KMS-11 (cell line): ENCODE results near the gene NRXN3.

Source experiments
- H2AFZ ChIP-seq: fragments of 200-600 bp; sonication (generic); 2 replicates; pipeline ENCODE4 v1.6.1; 2016; ENCODE audit warnings: antibody characterized with exemption, mixed run types, low read depth
- H3K27ac ChIP-seq: fragments of 200-600 bp; sonication (generic); 2 replicates; pipeline ENCODE4 v1.6.1; 2016; ENCODE audit warnings: mild to moderate bottlenecking, mixed run types
- H3K27me3 ChIP-seq: fragments of 200-600 bp; sonication (generic); 2 replicates; pipeline ENCODE4 v1.6.1; 2017; ENCODE audit warnings: mild to moderate bottlenecking, low read depth, mixed run types, moderate library complexity; ENCODE audit not compliant: insufficient read depth
- H3K36me3 ChIP-seq: fragments of 200-600 bp; sonication (generic); 2 replicates; pipeline ENCODE4 v1.6.1; 2017; ENCODE audit warnings: mild to moderate bottlenecking, mixed run types; ENCODE audit not compliant: insufficient read depth
- H3K4me1 ChIP-seq: fragments of 200-600 bp; sonication (generic); 2 replicates; pipeline ENCODE4 v1.6.1; 2016; ENCODE audit warnings: mild to moderate bottlenecking, low read depth, mixed run types; ENCODE audit not compliant: poor library complexity, severe bottlenecking
- H3K4me2 ChIP-seq: fragments of 200-600 bp; sonication (generic); 2 replicates; pipeline ENCODE4 v1.7.0; 2016; ENCODE audit warnings: mild to moderate bottlenecking, mixed run types
- H3K4me3 ChIP-seq: fragments of 200-600 bp; sonication (generic); IDR thresholded peaks from 2 replicates; pipeline ENCODE4 v1.6.1; 2017; ENCODE audit warnings: low read depth, low read length, mixed read lengths; ENCODE audit not compliant: insufficient read depth
- H3K79me2 ChIP-seq: fragments of 200-600 bp; sonication (generic); 2 replicates; pipeline ENCODE4 v1.6.1; 2016; ENCODE audit warnings: low read depth, mixed run types; ENCODE audit not compliant: insufficient read depth
- H3K9ac ChIP-seq: fragments of 200-600 bp; sonication (generic); 2 replicates; pipeline ENCODE4 v1.6.1; 2016; ENCODE audit warnings: mild to moderate bottlenecking, mixed run types
- H4K20me1 ChIP-seq: fragments of 200-600 bp; sonication (generic); 2 replicates; pipeline ENCODE4 v1.6.1; 2016; ENCODE audit warnings: mild to moderate bottlenecking, mixed run types; ENCODE audit not compliant: insufficient read depth
- TF ChIP-seq, protein P1 (sequence below): fragments of 200-600 bp; sonication (generic); conservative IDR thresholded peaks from 2 replicates; pipeline ENCODE4 v1.6.1; 2017; ENCODE audit warnings: low read depth, mild to moderate bottlenecking, antibody characterized with exemption, low read length, moderate library complexity, mixed read lengths

NRXN3 gene

DNA sequence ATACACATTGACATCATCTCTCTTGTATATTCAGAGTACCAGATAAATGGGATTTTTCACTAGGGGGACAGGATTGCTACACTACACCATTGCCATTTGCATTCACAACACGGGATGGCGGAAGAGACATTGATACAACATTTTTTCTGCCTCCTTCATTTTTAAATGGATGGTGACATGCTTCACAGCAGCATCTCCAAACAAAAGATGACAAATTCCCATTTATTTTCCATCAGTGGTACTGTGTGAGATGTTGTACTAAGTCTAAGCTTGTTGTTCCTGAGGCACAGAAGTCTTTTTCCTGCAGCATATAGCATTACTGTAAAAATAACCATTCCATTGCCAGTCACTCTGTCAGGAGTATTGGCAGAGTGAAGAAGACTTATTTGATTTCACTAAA is 912.7 kb downstream of the NRXN3 start:
- Histone ChIP-seq H3K79me2 (no peaks in the 10 kb centered on the region), H3K4me3 (no peak overlapping the region), H3K36me3 (no peaks in the 10 kb centered on the region), H3K9ac (no peak overlapping the region), H4K20me1 (no peaks in the 10 kb centered on the region), H3K4me2 (no peak overlapping the region), H3K4me1 (no peaks in the 10 kb centered on the region), H2AFZ (no peak overlapping the region), H3K27me3 (no peaks in the 10 kb centered on the region), H3K27ac (no peak overlapping the region)
- TF ChIP-seq, protein P1, sequence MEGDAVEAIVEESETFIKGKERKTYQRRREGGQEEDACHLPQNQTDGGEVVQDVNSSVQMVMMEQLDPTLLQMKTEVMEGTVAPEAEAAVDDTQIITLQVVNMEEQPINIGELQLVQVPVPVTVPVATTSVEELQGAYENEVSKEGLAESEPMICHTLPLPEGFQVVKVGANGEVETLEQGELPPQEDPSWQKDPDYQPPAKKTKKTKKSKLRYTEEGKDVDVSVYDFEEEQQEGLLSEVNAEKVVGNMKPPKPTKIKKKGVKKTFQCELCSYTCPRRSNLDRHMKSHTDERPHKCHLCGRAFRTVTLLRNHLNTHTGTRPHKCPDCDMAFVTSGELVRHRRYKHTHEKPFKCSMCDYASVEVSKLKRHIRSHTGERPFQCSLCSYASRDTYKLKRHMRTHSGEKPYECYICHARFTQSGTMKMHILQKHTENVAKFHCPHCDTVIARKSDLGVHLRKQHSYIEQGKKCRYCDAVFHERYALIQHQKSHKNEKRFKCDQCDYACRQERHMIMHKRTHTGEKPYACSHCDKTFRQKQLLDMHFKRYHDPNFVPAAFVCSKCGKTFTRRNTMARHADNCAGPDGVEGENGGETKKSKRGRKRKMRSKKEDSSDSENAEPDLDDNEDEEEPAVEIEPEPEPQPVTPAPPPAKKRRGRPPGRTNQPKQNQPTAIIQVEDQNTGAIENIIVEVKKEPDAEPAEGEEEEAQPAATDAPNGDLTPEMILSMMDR, result no peak

DNA sequence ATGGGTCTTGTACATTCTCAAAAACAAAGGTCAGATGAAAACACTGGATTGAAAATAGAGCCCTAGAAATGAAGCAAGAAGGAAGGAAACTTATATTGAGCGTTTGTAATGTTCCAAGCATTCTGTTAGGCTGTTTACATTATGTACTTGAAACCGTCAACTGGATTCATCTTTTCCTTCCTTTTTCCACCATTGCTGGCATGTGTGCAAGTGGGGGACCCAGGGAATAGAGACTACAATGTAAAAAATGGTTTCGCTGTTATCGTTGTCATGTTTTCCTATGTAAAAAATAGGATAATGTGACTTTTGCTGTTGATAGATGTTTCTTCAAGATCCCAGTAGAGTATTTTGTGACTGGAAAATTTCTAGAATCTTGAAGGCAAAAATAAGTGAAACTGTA is 913.2 kb downstream of the NRXN3 start:
- H3K27me3 ChIP-seq, result no peaks in the 10 kb centered on the region
- H3K9ac ChIP-seq, result no peak overlapping the region
- no peaks in the 10 kb centered on the region for H3K79me2 ChIP-seq
- TF ChIP-seq, protein P1, result no peak
- H2AFZ ChIP-seq, result no peak overlapping the region
- H3K4me3 ChIP-seq, result no peak overlapping the region
- no peak overlapping the region for H3K4me2 ChIP-seq
- no peaks in the 10 kb centered on the region for H3K36me3 ChIP-seq
- no peaks in the 10 kb centered on the region for H3K4me1 ChIP-seq
- H4K20me1 ChIP-seq, result no peaks in the 10 kb centered on the region
- H3K27ac ChIP-seq, result no peak overlapping the region

DNA sequence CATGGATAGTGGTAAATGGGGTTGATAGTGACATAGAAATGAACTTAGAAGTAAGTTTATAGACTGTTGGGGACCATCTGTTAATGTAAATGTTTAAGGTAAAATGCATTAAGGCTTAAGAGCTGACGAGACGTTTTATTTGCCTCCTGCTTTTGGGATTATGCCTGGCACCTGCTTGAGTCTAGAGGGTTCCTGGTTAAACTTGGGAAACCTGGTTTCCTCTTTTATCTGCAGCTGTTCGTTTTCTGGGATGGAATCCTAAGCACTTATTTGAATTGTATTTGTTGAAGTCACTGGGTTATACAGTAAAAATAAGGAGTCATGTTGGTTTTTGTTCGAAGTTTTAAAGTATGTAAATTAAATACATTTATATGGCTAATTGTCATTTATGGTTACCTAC is 914.7 kb downstream of the NRXN3 start:
- Histone ChIP-seq H3K27ac (no peak overlapping the region), H4K20me1 (no peaks in the 10 kb centered on the region), H3K4me2 (no peak overlapping the region), H3K4me1 (no peaks in the 10 kb centered on the region), H3K4me3 (no peak overlapping the region), H2AFZ (no peak overlapping the region), H3K9ac (no peak overlapping the region), H3K36me3 (no peaks in the 10 kb centered on the region), H3K27me3 (no peaks in the 10 kb centered on the region), H3K79me2 (no peaks in the 10 kb centered on the region)
- TF ChIP-seq, protein P1, result no peak

DNA sequence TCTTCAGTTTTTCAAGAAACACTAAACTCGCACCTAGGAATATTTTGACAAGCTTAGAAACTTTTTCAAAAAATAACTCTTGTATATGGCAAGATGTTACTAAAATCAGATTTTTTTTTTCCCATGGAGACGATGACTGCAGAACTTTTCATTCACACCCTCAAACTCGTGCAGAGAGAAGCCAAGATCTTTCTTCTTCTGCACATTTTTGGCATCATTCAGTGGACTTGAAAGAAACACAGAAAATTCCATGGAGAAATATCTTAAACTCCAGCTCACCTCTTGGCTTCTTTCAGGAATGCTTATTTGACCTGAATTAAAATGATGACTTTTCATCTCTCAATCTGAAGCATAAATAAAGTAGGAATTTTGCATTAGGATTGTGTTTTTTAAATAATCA is 919.4 kb downstream of the NRXN3 start:
- Histone ChIP-seq H3K4me3 (no peak overlapping the region), H3K9ac (no peak overlapping the region), H3K4me1 (no peaks in the 10 kb centered on the region), H3K36me3 (no peaks in the 10 kb centered on the region), H4K20me1 (no peaks in the 10 kb centered on the region), H3K4me2 (no peak overlapping the region), H3K27me3 (no peaks in the 10 kb centered on the region), H3K79me2 (no peaks in the 10 kb centered on the region), H3K27ac (no peak overlapping the region), H2AFZ (no peak overlapping the region)
- TF ChIP-seq, protein P1, result no peak
